Activated T-cell treated with anti-CD3 and anti-CD28 coated beads, Interleukin-2, amount 50 U/mL, for 48 hours (primary cell): ENCODE results near the gene ST6GALNAC1.

Experiments used
- DNase-seq, 2 experiments: peaks; one replicate each; pipeline ENCODE4 v3.0.0-alpha.2; 2020

The ST6GALNAC1 gene

GRCh38 chr17:76575570-76575969 is 68.0 kb downstream of the ST6GALNAC1 start:
- no peak for DNase-seq
